ENCODE results near the gene CCDC183. TPM values are rescaled to one million over a fixed set of nuclear protein-coding genes. Genes with fewer than 3 reads are reported as not detected.
A peak's percentile ranks its signal among the peaks of the same experiment; 100 is the strongest.

CCDC183 gene
- total RNA-seq, 4 donors from 2014 or later: 1.1 to 10.3 (median 2.3) TPM

DNA sequence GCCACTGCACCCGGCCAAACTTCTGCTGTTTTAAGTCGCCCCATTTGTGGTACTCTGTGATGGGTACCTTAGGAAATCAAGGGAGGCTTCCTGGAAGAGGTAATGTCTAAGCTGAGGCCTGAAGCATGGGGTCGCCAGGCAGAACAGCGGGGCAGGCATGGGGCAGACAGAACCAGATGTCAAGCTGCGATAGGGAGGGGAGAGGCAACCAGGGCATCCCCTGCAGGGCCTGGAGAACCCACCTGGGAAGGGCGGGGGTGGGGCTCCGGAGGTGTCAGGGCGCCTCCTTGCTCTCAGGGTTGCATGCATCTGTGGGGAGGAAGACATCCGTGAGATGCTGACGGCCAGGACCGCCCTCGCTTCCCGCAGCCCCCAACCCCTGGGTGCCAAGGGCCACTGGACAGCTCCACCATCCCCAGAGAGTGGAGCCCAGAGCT, 34.6 kb upstream of the CCDC183 start:
- Histone ChIP-seq H3K4me1 (peaks cover 8% of the 10 kb centered on the region), H3K27me3 (peaks cover 62% of the 10 kb centered on the region), H3K36me3 (no peaks in the 10 kb centered on the region), H3K4me3 (no peak overlapping the region), H3K27ac (no peak overlapping the region), H3K9me3 (no peaks in the 10 kb centered on the region)
- WGBS: 74% methylated on average over 8 of the region's 13 CpGs
- no peak for TF ChIP-seq POLR2AphosphoS5 (IDR thresholded peaks at IDR 0.05)
- TF ChIP-seq EP300 (IDR thresholded peaks at IDR 0.05): no peak
- TF ChIP-seq, protein P1, sequence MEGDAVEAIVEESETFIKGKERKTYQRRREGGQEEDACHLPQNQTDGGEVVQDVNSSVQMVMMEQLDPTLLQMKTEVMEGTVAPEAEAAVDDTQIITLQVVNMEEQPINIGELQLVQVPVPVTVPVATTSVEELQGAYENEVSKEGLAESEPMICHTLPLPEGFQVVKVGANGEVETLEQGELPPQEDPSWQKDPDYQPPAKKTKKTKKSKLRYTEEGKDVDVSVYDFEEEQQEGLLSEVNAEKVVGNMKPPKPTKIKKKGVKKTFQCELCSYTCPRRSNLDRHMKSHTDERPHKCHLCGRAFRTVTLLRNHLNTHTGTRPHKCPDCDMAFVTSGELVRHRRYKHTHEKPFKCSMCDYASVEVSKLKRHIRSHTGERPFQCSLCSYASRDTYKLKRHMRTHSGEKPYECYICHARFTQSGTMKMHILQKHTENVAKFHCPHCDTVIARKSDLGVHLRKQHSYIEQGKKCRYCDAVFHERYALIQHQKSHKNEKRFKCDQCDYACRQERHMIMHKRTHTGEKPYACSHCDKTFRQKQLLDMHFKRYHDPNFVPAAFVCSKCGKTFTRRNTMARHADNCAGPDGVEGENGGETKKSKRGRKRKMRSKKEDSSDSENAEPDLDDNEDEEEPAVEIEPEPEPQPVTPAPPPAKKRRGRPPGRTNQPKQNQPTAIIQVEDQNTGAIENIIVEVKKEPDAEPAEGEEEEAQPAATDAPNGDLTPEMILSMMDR (IDR thresholded peaks at IDR 0.05): no peak
- TF ChIP-seq POLR2A (IDR thresholded peaks at IDR 0.05): no peak
- no peak for DNase-seq (ENCODE audit: low spot score in 2 of 2)

DNA sequence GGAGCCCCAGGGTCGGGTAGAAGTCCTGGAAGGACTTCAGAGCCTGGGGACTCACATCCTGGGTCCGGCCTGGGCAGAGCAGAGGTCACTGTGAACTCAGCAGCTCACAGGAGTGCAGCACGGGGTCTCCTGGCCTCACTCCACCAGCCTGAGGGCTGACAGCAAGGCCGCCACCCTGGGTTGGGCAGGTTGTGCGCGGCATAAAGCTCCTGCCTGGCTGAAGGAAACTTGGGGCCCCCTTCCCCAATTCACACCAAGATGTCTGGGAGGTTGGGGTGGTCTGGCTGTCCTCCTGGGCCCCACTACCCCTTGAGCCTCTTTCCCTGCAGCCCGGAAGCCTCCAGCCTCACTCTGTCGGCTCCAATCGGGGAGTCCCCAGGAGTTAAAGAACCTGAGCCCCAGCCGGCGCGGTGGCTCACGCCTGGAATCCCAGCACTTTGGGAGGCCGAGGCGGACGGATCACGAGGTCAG, 33.9 kb upstream of the CCDC183 start:
- peaks cover 8% of the 10 kb centered on the region for H3K4me1 ChIP-seq
- no peak overlapping the region for H3K4me3 ChIP-seq
- no peak for DNase-seq (ENCODE audit: low spot score in 2 of 2)
- no peaks in the 10 kb centered on the region for H3K36me3 ChIP-seq
- WGBS: 79% methylated on average over 15 of the region's 17 CpGs
- no peaks in the 10 kb centered on the region for H3K9me3 ChIP-seq
- H3K27ac ChIP-seq: no peak overlapping the region
- peaks cover 67% of the 10 kb centered on the region for H3K27me3 ChIP-seq
- TF ChIP-seq, protein P1 (IDR thresholded peaks at IDR 0.05): no peak
- TF ChIP-seq EP300 (IDR thresholded peaks at IDR 0.05) (no peak), POLR2A (IDR thresholded peaks at IDR 0.05) (no peak), POLR2AphosphoS5 (IDR thresholded peaks at IDR 0.05) (no peak)

DNA sequence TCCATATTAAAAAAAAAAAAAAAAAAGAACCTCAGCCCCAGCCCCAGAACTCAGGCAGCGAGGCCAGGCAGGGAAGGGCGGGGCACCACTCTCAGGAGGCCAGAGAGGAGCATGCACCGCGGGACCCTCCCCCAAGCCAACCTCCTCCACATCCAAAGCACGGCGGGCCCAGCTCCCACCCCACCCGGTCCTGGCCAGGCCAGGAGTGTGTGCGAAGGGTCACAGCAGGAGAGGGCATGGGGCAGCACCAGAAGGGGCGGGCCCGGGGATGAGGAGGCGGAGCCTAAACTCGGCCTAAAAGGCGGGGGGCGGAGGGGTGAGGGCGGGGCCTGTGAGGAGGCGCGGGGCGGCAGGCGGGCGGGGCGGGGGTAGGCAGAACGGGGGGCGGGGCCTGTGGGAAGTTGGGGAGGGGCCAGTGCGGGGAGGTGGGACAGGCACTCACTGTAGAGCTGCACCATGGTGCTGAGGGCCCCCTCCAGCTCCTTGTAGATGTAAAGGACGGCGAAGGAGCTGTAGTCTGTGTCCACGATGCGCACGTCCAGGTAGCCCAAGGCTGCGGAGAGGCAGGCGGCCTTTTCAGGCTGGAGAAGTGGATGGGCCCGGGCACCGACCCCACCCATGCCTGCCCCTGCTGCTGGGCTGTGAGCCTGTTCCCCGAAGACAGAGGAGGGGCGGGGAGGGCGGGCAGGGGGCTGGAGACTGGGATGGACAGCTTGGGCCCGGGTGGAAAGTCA, 33.1 kb upstream of the CCDC183 start:
- TF ChIP-seq POLR2AphosphoS5 (IDR thresholded peaks at IDR 0.05): no peak
- TF ChIP-seq, protein P1 (IDR thresholded peaks at IDR 0.05): no peak
- no peak for TF ChIP-seq POLR2A (IDR thresholded peaks at IDR 0.05)
- TF ChIP-seq EP300 (IDR thresholded peaks at IDR 0.05): no peak
- DNase-seq (ENCODE audit: low spot score in 2 of 2): peak in 1 of 2 donors; percentile 66
- Histone ChIP-seq H3K9me3 (no peaks in the 10 kb centered on the region), H3K27me3 (peaks cover 71% of the 10 kb centered on the region), H3K4me1 (peaks cover 8% of the 10 kb centered on the region), H3K27ac (no peak overlapping the region), H3K36me3 (no peaks in the 10 kb centered on the region), H3K4me3 (no peak overlapping the region)
- WGBS: 14% methylated on average over 22 of the region's 37 CpGs

DNA sequence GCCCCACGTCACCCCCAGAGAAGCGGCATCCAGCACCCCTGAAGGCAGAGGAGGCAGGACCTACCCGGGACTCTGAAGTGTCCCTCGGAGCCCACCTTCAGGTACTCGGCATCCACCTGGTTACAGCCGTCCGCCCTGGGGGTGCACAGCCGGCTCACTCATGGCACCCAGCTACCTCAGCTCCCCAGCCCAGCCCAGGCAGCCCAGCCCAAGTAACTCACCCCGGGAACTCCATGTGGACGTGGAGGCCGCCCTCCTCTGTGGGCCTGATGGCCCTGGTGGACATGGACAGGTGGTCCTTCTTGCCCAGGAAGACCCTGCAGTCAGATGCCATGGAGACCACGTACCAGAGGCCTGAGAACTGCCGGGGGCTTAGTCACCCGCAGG, 32.5 kb upstream of the CCDC183 start:
- no peak overlapping the region for H3K27ac ChIP-seq
- peaks cover 73% of the 10 kb centered on the region for H3K27me3 ChIP-seq
- peaks cover 8% of the 10 kb centered on the region for H3K4me1 ChIP-seq
- 62% methylated on average over 3 of the region's 14 CpGs for WGBS
- H3K9me3 ChIP-seq: no peaks in the 10 kb centered on the region
- no peak for TF ChIP-seq POLR2AphosphoS5 (IDR thresholded peaks at IDR 0.05)
- TF ChIP-seq POLR2A (IDR thresholded peaks at IDR 0.05): no peak
- TF ChIP-seq, protein P1 (IDR thresholded peaks at IDR 0.05): no peak
- TF ChIP-seq EP300 (IDR thresholded peaks at IDR 0.05): no peak
- H3K36me3 ChIP-seq: no peaks in the 10 kb centered on the region
- H3K4me3 ChIP-seq: no peak overlapping the region
- DNase-seq (ENCODE audit: low spot score in 2 of 2): no peak

DNA sequence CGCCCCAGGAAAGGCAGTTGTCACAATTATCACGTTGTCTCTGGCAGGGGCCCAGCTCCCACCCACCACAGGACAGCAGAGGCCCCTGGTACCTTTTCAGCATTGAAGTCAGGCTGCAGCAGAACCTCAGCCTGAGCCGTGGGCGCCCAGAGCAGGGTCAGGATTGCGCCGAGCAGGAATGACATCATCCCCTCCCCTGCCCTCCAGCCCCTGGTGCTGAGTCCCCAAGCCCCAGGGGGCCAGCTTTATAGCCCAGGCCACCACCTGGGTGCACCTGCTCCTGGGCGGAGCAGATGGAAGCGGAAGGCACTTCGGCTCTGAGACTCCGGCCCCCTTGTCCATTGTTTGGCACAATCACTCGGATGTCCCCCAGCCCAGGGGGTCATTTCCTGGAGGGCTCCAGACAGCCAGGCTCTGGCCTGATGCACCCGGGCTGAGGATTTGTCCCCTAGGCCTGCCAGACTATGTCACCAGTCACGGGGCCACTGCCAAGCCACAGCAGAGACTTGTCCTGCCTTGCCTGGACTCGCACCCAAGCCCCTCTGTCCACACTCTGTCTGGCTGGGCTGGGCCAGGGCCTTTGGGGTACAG, 31.7 kb upstream of the CCDC183 start, which contains the start of gene LCN15:
Gene LCN15, minus strand, starts transcription at position 218 of the 591 bp plus-strand sequence. Its CDS starts 30 bp downstream, at position 188.
- TF ChIP-seq POLR2A (IDR thresholded peaks at IDR 0.05): no peak
- TF ChIP-seq EP300 (IDR thresholded peaks at IDR 0.05): no peak
- no peak for TF ChIP-seq POLR2AphosphoS5 (IDR thresholded peaks at IDR 0.05)
- TF ChIP-seq, protein P1 (IDR thresholded peaks at IDR 0.05): no peak
- DNase-seq (ENCODE audit: low spot score in 2 of 2): no peak
- Histone ChIP-seq H3K4me1 (peaks cover 8% of the 10 kb centered on the region), H3K27ac (no peak within 1 kb of the TSS), H3K9me3 (no peaks in the 10 kb centered on the region), H3K27me3 (peaks cover 69% of the 10 kb centered on the region), H3K4me3 (no peak within 1 kb of the TSS), H3K36me3 (no peaks in the 10 kb centered on the region)
- 69% methylated on average over 3 of the region's 14 CpGs for WGBS

All from suprapubic skin (tissue), 4 donors.